Activated T-cell treated with anti-CD3 and anti-CD28 coated beads for 1 hour (primary cell): ENCODE measurements around the gene C8G.

Experiments used
- DNase-seq: peaks from one replicate; pipeline ENCODE4 v3.0.0-alpha.2; 2020; ENCODE audit warnings: low read depth

Gene C8G

DNA sequence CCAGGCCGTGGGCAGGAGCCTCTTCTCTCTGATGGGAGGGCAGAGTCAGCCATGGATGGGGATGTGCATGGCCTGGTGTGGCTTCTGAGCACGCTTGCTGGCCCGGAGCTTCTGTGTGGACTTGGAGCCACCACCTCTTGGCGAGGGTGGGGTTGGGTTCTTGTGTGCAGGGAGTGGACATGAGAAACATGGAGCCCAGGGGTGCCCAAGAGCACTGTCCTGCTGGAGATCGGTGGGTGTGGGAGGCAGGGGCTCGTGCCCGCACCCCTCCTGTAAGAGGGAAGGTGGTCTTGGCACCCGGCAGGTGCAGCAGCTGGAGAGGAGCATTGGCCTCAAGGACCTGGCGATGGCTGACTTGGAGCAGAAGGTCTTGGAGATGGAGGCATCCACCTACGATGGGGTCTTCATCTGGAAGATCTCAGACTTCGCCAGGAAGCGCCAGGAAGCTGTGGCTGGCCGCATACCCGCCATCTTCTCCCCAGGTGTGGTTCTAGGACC is 24.3 kb upstream of the C8G start:
- no peak for DNase-seq

DNA sequence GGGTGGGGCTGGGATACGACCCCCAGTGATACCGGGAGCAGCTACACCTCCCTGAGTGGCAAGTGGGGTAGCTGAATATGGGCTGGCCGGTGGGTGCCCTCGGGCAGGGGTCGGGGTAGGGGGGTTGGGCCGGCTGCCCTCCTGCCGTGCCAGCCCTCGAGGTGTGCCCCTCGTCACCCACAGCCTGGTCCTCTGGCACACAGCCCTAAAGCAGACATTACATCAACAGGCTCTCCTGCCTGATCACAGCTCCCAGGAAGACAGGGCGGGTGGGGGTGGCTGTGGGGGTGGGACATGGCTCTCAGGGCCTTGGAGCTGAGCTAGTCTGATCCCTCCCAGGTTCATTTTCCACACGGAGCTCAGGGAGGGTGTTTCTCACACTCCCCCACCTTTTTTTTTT is 23.7 kb upstream of the C8G start:
- no peak for DNase-seq

- DNase-seq = no peak
These were observed 23.3 kb upstream of the C8G start for GRCh38 chr9:136921718-136922117.

GRCh38 chr9:136922540-136922939 is 22.5 kb upstream of the C8G start:
- no peak for DNase-seq

DNA sequence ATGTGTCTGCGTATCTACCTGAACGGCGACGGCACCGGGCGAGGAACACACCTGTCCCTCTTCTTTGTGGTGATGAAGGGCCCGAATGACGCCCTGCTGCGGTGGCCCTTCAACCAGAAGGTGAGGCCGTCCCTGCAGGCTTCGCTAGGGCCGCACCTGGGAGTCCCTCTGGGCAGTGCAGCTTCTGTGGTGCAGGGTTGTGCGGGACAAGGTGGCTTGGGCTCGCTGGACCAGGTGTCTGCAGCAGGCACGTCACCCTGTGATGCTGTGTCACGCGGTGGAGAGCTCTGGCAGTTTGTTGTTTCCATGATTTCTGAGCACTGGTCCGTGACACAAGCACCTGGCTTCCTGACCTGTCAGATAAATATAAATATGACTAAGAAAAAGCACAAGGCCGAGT is 21.2 kb upstream of the C8G start:
- no peak for DNase-seq

DNA sequence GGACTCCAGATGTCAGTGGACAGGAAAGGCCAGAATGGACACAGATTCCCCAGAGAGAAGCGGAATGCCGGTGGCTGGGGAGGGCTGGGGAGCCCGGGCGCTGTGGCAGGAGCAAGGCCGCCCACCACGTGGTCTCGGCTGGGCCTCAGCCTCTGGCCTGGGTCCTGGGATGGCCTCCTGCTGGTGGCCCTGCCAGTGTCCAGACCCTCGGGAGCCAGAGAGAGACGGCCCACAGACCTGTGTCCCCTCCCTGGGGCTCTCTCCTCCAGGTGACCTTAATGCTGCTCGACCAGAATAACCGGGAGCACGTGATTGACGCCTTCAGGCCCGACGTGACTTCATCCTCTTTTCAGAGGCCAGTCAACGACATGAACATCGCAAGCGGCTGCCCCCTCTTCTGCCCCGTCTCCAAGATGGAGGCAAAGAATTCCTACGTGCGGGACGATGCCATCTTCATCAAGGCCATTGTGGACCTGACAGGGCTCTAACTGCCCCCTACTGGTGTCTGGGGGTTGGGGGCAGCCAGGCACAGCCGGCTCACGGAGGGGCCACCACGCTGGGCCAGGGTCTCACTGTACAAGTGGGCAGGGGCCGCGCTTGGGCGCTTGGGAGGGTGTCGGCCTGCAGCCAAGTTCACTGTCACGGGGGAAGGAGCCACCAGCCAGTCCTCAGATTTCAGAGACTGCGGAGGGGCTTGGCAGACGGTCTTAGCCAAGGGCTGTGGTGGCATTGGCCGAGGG is 19.5 kb upstream of the C8G start:
- no peak for DNase-seq

- DNase-seq = no peak
These were observed 18.8 kb upstream of the C8G start for GRCh38 chr9:136926154-136926704.

DNA sequence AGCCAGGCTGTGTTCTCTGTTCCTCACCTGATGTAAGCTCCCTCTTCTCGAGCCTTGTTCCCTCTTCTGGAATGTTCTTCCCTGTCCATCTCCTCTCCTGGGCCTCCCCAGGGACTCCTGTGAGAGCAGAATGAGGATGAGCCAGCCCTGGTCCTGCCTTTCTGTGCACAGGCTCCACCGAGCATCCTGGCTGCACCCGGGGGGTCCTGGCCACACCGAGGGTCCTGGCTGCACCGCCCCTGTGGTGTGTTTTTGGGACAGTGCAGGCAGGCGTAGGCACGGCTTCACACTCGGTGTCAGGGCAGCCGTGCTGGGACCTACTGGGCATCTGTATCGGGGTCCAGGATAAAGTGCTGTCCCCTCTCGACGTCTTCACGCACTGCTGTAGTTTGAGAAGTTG is 18.3 kb upstream of the C8G start:
- no peak for DNase-seq

- DNase-seq = no peak
These were observed 17.4 kb upstream of the C8G start for GRCh38 chr9:136927343-136928271.

DNA sequence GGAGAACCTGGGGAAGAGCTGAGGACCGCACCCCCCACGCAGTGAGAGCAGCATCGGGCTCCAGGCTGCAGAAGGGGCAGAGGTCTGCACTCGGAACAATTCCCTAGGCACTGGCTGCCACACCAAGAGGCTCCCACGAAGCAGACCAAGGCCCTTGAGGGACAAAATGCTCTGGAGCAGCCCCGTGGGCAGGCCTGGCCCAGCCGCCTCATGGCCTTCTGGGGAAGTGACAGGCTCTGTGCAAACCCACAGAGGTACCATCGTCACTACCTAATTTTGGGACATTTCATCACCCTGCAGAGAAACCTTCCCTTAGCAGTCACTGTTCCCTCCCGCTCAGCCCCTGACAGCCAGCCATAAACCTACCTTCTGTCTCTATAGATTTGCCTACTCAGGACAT is 16.5 kb upstream of the C8G start:
- no peak for DNase-seq

DNA sequence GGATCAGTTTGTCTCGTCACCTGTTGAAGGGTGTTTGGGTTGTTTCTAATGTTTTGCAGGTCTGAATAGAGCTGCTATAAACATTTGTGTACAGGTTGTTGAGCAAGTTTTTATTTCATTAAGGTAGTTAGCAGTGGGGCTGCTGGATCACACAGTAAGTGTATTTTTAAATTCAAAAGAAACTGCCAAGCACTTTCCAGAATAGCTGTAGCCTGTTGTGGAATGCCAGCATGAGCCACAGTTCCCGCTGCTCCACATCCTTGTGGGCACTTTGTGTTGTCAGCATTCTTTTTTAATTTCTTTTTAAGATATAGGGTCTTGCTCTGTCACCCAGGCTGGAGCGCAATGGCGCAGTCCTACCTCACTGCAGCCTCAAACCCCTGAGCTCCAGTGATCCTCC is 15.0 kb upstream of the C8G start:
- no peak for DNase-seq

DNA sequence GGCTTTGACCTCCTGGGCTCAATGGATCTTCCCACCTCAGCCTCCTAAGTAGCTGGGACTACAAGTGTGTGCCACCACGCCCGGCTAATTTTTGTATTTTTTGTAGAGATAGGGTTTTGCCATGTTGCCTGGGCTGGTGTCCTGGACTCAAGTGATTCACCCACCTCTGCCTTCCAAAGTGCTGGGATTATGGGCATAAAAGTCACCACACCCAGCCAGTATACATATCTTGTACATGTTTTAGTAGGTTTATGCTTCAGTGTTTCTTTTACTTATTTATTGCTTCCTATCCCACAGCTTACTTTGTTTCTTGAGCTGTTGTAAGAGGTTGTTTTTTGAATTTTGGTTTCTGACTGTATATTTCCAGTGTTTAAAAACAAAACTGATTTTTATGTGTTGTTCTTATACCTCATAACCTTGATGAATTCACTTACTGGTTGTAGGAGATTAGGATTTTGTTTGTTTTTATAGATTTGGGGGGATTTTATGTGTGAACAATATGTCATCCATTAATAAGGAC is 13.4 kb upstream of the C8G start:
- DNase-seq = no peak

GRCh38 chr9:136934277-136934676 is 10.8 kb upstream of the C8G start:
- no peak for DNase-seq

DNA sequence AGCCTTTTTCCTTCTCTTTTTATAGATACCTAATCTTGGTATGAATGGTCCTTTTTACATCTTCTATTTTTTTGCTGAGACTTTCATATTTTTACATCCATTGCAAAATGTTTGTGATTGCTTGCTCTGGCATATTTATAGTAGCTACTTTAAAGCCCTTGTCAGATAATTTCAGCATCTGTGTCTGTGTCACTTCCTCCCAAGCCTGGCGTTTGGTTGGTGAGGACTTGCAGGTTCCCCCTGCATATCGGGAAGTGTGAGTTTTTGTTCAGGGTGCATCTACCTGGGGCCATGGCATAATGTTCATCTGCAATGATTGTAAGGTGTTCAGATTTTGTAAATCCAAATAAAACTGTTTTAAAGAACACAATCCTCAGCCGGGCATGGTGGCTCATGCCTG is 9.4 kb upstream of the C8G start:
- no peak for DNase-seq

- DNase-seq = no peak
These were observed 8.3 kb upstream of the C8G start for GRCh38 chr9:136936645-136937170.

DNA sequence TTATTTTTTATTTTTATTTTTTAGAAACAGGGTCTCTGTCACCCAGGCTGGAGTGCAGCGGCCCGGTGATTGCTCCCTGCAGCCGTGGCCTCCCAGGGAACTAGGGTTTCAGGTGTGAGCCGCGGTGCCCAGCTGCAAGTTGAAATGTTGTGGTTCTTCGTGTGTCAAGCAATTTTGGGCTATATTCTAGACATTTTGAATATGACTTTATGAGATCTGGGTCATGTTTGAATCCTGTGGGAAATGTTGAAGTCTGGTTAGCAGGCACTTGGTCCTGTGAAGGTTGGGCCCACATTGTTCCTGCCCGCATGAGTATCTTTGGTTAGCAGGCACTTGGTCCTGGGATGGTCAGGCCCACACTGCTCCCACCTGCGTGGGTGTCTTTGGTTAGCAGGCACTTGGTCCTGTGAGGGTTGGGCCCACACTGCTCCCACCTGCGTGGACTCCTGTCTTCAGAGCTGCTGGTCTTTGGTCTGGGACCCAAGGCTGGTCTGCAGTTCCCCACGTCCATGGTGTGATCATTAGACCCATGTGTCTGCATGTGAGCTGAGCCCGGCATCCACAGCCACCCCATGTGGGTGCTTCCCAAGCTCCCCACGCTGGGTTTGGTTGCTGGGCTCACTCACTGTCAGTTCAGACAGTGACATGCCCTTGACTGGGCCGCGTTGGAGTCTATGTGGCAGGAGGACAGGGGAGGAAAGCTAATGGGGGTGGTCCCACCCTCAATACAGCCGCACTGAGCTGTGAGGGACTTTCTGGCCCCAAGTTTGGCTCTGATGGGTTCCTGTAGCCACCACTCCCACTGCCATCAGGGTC is 7.6 kb upstream of the C8G start:
- no peak for DNase-seq

GRCh38 chr9:136939431-136939995 is 5.5 kb upstream of the C8G start:
- no peak for DNase-seq

GRCh38 chr9:136939996-136940525 is 5.0 kb upstream of the C8G start:
- DNase-seq = no peak

GRCh38 chr9:136940526-136941230 is 4.4 kb upstream of the C8G start:
- DNase-seq = no peak
